HG02678 (cell line): Measurements from ENCODE around the gene TMEM44.
A peak's percentile ranks its signal among the peaks of the same experiment; 100 is the strongest.
"Not testable (repeated sequence)": the region's sequence is repeated elsewhere in the genome, so short reads cannot be mapped to it uniquely, and the experiment has no call there.

ENCODE experiments used
- ATAC-seq: cut with Tn5 transposase; IDR thresholded peaks from one replicate; pipeline ENCODE4 v1.9.1; 2021; ENCODE audit warnings: mild to moderate bottlenecking, moderate library complexity; ENCODE audit not compliant: unreplicated experiment

TMEM44 gene

GRCh38 chr3:194647747-194648146, 14.5 kb upstream of the TMEM44 start:
- ATAC-seq = no peak

GRCh38 chr3:194642769-194643168, 9.6 kb upstream of the TMEM44 start:
- ATAC-seq = no peak

GRCh38 chr3:194640829-194641228, 7.6 kb upstream of the TMEM44 start:
- no peak for ATAC-seq

GRCh38 chr3:194638991-194639605, 5.9 kb upstream of the TMEM44 start:
- ATAC-seq = no peak

GRCh38 chr3:194637541-194638400, 4.6 kb upstream of the TMEM44 start:
- ATAC-seq = no peak

- no peak for ATAC-seq
Measured at GRCh38 chr3:194637066-194637465, 3.8 kb upstream of the TMEM44 start.

- ATAC-seq = peak; percentile 51
Measured at GRCh38 chr3:194632809-194633348, 340 bp downstream of the TMEM44 start.

GRCh38 chr3:194632226-194632808, 902 bp downstream of the TMEM44 start:
- no peak for ATAC-seq

GRCh38 chr3:194631696-194632095, 1.5 kb downstream of the TMEM44 start:
- no peak for ATAC-seq

- ATAC-seq = not testable (repeated sequence)
Measured at GRCh38 chr3:194630681-194631080, 2.5 kb downstream of the TMEM44 start.

- ATAC-seq = no peak
Measured at GRCh38 chr3:194624956-194625355, 8.3 kb downstream of the TMEM44 start.

GRCh38 chr3:194623449-194624290, 9.5 kb downstream of the TMEM44 start:
- no peak for ATAC-seq

GRCh38 chr3:194622621-194623340, 10.4 kb downstream of the TMEM44 start:
- ATAC-seq = no peak

GRCh38 chr3:194621947-194622346, 11.3 kb downstream of the TMEM44 start:
- ATAC-seq = no peak

- no peak for ATAC-seq
Measured at GRCh38 chr3:194620196-194620595, 13.0 kb downstream of the TMEM44 start.

- no peak for ATAC-seq
Measured at GRCh38 chr3:194619741-194620140, 13.5 kb downstream of the TMEM44 start.

GRCh38 chr3:194618858-194619608, 14.2 kb downstream of the TMEM44 start:
- no peak for ATAC-seq

- ATAC-seq = no peak
Measured at GRCh38 chr3:194617827-194618226, 15.4 kb downstream of the TMEM44 start.

GRCh38 chr3:194617143-194617671, 16.0 kb downstream of the TMEM44 start:
- no peak for ATAC-seq
